ENCODE results near the gene ZFP1.
"Not testable (repeated sequence)": the region's sequence is repeated elsewhere in the genome, so short reads cannot be mapped to it uniquely, and the experiment has no call there.

DNA sequence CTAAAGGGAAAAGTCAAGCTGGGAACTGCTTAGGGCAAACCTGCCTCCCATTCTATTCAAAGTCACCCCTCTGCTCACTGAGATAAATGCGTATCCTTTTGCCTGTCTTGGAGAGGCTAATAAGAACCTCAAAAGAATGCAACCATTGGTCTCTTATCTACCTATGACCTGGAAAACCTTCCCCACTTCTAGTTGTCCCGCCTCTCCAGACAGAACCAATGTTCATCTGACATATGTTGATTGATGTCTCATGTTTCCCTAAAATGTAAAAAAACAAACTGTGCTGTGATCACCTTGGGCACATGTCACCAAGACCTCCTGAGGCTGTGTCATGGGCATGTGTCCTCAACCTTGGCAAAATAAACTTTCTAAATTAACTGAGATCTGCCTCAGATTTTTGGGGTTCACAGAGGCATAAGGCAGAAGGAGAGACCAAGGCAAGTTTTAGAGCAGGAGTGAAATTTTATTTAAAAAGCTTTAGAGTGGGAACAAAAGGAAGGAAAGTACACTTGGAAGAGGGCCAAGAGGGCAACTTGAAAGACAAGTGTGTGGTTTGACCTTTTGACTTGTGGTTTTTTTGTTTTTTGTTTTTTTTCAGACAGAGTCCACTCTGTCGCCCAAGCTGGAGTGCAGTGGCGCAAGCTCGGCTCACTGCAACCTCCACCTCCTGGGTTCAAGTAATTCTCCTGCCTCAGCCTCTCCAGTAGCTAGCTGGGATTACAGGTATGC, 18.7 kb upstream of the ZFP1 start:
- not testable (repeated sequence) for TF ChIP-seq EZH2 (IDR thresholded peaks at IDR 0.05; ENCODE audit: insufficient read depth, poor library complexity, severe bottlenecking); EZH2phosphoT487 (IDR thresholded peaks at IDR 0.05; ENCODE audit: insufficient read depth, low read depth)
